Dendritic cell treated with granulocyte-macrophage colony-stimulating factor and Interleukin-4, amounts not matched to agents 40 ng/mL and 50 ng/mL, for 4 days (primary cell): ENCODE measurements around the gene ATP8A2.

Experiments used
- H3K27ac Mint-ChIP-seq: one replicate; pipeline ENCODE4 v1.8.0; 2022; ENCODE audit warnings: mild to moderate bottlenecking, mixed read lengths
- H3K27me3 Mint-ChIP-seq: one replicate; pipeline ENCODE4 v1.8.0; 2022; ENCODE audit warnings: mild to moderate bottlenecking, mixed read lengths
- H3K36me3 Mint-ChIP-seq: one replicate; pipeline ENCODE4 v1.8.0; 2022; ENCODE audit warnings: low read depth, mixed read lengths
- H3K4me1 Mint-ChIP-seq: one replicate; pipeline ENCODE4 v1.8.0; 2022; ENCODE audit warnings: low read depth, mixed read lengths
- H3K4me3 Mint-ChIP-seq: one replicate; pipeline ENCODE4 v1.8.0; 2022; ENCODE audit warnings: mild to moderate bottlenecking, moderate library complexity, mixed read lengths
- H3K9me3 Mint-ChIP-seq: one replicate; pipeline ENCODE4 v1.8.0; 2022; ENCODE audit warnings: mixed read lengths
- intact Hi-C: fragments of 100-400 bp; cut with micrococcal nuclease; formaldehyde crosslinking; loops from one replicate; pipeline ENCODE4 v1.15.0; 2022

Gene ATP8A2

DNA sequence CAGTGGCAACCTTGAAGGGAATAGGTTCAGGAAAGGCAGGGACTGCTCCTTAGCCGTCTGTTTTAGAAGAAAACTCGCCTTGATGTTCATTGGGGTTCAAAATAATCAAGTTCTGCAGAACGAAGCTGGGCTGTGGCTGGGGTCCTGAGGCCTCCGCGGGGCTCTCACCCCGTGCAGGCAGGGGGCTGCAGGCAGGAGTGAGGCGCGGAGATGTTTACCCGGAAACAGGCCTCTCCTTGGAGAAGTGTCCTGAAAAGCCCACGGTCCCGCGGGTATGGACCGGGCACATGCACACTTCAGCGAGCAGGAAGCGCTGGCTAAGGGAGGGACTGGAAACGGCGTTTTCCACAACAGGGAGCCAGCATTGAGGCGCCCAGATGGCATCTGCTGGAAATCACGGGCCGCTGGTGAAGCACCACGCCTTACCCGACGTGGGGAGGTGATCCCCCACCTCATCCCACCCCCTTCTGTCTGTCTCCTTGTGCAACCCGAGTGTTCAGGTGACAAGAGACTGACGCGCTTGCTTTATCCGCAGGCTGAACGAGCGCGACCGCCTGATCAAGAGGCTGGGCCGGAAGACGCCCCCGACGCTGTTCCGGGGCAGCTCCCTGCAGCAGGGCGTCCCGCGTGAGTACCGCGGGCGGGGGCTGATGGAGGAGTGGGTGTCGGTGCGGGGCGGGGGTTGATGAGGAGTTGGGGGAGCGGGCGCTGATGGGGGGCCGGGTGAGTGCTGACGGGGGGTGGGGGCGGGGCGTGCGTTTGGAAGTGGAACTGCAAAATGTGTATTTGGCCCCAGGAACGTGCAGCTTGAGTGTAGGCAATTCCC lies 640.4 kb downstream of the ATP8A2 start:
- no peaks in the 10 kb centered on the region for H3K36me3 Mint-ChIP-seq
- H3K4me1 Mint-ChIP-seq = peaks cover 8% of the 10 kb centered on the region
- H3K27me3 Mint-ChIP-seq = peaks cover 16% of the 10 kb centered on the region
- intact Hi-C loops = no loop called here
- H3K9me3 Mint-ChIP-seq = no peaks in the 10 kb centered on the region
- no peak overlapping the region for H3K27ac Mint-ChIP-seq
- H3K4me3 Mint-ChIP-seq = peak overlapping the region; percentile 63

DNA sequence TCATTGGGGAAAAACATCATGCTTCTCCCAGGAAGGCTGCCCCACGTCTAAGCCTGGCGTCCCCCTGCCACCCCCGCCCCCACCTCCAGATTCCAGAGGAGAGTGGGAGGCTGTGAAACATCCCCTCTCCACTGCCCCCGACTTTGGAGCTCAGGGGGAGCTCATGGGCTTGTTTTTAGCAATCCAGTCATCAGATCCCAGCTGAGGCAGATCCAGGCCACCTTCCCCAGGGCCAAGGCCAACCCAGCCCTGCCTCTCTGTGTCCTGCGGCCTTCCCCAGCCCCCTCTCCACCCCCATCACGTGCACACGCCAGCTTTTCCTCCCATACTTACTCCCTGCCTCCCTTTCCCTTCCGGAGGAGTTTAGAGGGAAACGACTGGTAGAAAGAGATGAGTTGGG lies 641.2 kb downstream of the ATP8A2 start:
- peaks cover 16% of the 10 kb centered on the region for H3K27me3 Mint-ChIP-seq
- H3K4me1 Mint-ChIP-seq = peaks cover 8% of the 10 kb centered on the region
- intact Hi-C loops = no loop called here
- no peaks in the 10 kb centered on the region for H3K36me3 Mint-ChIP-seq
- no peak overlapping the region for H3K4me3 Mint-ChIP-seq
- no peak overlapping the region for H3K27ac Mint-ChIP-seq
- no peaks in the 10 kb centered on the region for H3K9me3 Mint-ChIP-seq

DNA sequence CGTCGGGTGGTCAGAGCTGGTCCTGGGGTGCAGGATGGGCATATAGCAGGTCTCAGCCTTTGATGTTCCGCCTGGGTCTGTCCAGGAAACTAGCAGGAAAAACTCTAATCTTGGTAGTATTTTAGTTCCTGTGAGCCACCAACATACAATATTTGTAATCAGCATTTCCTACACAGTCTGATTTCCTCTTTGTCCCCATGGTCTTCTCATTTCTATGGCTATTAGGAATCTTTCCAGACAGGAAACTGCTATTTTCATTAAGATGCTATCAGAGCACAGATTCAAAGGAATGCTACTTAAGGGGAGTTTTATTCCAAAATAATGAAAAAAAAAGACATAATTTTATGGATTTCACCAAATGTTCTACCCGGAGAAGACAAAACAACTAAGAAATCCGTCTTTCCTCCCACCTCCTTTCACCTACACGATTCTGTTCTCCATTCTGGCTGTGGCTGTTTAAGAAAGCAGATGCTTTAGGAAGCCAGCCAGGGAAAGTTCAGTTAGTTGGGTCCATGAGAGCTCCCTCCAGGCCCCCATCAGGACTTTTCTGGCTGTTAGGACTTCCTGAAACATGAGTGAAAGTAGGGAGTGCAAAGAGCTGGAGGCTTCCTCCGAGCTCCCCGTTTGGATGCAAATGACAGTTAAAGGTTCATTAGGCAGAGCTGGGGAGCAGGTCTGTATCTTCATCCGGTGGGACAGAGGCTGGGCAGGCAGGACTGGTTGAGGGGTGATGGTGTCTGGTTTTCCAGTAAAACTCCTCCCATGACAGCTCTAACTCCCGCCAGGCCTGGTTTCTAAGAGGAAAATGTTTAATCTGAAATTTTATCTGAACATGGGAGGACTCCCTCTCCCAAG lies 643.7 kb downstream of the ATP8A2 start:
- H3K36me3 Mint-ChIP-seq = no peaks in the 10 kb centered on the region
- peaks cover 8% of the 10 kb centered on the region for H3K4me1 Mint-ChIP-seq
- H3K27me3 Mint-ChIP-seq = peaks cover 16% of the 10 kb centered on the region
- no peaks in the 10 kb centered on the region for H3K9me3 Mint-ChIP-seq
- intact Hi-C loops = no loop called here
- H3K4me3 Mint-ChIP-seq = no peak overlapping the region
- H3K27ac Mint-ChIP-seq = no peak overlapping the region

DNA sequence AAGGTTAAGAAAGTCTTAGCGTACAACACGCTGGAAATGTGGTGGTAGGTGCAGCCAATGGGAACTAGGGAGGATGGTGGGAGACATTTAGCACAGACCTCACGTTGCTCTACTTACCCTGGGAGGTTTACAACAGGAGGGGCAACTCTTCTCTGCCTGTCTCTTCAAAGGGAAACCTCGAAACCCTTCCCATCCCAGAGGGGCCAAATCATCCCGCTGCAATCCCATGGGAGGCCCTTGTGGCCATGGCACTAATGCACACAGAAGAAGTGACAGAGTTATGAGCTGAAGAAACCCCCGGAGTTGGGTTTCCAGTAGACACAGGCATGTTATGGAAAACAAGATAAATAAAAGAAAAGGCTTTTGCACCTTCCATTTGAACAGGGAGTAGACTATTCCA lies 644.4 kb downstream of the ATP8A2 start:
- Mint-ChIP-seq H3K4me1 (peaks cover 8% of the 10 kb centered on the region), H3K27me3 (peaks cover 16% of the 10 kb centered on the region), H3K9me3 (no peaks in the 10 kb centered on the region), H3K27ac (no peak overlapping the region), H3K36me3 (no peaks in the 10 kb centered on the region), H3K4me3 (no peak overlapping the region)
- intact Hi-C loops = no loop called here

DNA sequence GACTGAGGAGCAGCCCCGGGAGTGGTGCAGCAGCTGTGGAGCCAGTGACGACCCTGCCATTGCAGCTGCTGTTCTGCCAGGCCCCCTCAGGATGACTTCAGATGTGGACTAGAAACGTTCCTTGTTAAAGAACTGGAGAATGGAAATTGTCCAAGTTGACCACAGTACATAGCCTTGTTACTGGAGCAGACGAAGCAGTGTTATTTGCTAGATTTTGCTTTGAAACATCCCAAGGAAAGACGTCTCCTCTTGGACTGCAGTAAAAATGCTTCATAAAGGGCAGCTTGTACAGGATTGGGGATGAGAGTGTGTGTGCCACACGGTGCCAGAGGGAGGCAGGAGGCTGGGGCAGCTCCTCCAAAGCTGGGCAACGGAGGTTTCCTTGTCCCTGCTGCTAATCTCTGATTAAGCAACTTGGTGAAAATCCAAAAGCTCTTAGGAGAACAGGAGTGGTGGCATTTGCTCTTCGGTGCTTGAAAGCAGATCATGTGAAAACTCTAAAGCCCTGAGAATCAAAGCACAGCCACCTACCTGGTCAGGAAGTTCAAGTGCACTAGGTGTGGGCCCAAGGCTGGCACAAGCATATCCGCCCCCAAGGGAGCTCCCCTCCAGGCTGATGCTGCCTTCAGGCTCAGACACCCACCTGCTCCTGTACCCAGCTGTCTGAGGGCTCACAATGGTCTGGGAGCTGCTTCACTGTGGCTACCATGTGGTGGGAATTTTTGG lies 645.6 kb downstream of the ATP8A2 start:
- no peaks in the 10 kb centered on the region for H3K36me3 Mint-ChIP-seq
- peaks cover 3% of the 10 kb centered on the region for H3K4me1 Mint-ChIP-seq
- H3K4me3 Mint-ChIP-seq = no peak overlapping the region
- no peak overlapping the region for H3K27ac Mint-ChIP-seq
- intact Hi-C loops = no loop called here
- peaks cover 11% of the 10 kb centered on the region for H3K27me3 Mint-ChIP-seq
- H3K9me3 Mint-ChIP-seq = no peaks in the 10 kb centered on the region

DNA sequence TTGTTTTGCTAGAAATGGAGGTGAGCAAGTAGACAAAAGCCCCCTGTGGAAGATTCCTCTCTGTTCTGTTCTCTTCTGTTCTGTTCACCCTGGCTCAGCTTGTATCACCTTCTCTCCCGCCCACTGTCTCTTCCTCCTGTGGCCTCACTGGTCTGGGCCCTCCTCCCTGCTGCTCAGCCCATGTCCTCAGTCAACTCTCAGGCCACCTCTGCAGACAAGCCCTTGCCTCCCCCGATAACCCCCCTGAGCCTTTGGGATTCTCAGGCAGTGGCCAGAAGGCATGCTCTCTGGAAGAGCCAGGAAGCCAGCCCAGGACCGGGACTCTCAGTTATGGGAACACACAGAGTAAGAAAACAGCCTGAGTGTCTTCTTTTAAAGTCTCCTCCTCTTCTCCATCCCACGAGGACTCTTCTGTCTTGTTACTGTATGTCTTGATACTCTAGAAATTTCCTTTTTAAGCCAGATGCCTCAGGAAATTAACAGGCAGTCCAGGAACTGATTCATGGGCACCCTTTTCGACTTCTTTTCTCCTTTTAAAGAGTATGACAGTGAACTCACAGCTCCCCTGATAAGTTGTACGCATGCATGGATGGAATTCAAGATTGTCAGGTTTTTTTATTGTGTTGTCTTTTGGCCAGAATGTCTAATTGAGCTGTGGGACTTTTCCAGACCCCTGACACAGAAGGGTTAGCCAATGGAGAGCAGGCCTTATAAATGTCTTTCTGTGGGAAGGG lies 646.3 kb downstream of the ATP8A2 start:
- H3K27ac Mint-ChIP-seq = no peak overlapping the region
- no peaks in the 10 kb centered on the region for H3K9me3 Mint-ChIP-seq
- no peaks in the 10 kb centered on the region for H3K36me3 Mint-ChIP-seq
- H3K4me3 Mint-ChIP-seq = no peak overlapping the region
- no peaks in the 10 kb centered on the region for H3K4me1 Mint-ChIP-seq
- peaks cover 4% of the 10 kb centered on the region for H3K27me3 Mint-ChIP-seq
- intact Hi-C loops = no loop called here

DNA sequence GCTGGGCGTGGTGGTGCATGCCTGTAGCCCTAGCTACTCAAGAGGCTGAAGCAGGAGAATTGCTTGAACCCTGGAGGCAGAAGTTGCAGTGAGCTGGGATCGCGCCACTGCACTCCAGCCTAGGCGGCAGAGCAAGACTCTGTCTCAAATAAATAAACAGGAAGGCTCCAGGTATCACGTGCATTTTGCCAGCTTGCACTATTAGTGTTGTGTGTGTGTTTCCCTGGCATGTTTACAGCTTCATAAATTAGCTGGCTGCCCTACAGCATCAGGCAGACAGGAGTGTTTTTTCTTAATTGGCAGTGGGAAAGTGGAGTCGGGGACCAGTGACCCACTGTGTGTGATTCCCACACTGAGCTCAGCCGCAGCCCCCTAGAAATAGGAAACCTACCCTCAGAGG lies 647.5 kb downstream of the ATP8A2 start:
- Mint-ChIP-seq H3K36me3 (no peaks in the 10 kb centered on the region), H3K4me1 (no peaks in the 10 kb centered on the region), H3K27me3 (peaks cover 2% of the 10 kb centered on the region), H3K9me3 (no peaks in the 10 kb centered on the region), H3K27ac (no peak overlapping the region), H3K4me3 (no peak overlapping the region)
- intact Hi-C loops = no loop called here

DNA sequence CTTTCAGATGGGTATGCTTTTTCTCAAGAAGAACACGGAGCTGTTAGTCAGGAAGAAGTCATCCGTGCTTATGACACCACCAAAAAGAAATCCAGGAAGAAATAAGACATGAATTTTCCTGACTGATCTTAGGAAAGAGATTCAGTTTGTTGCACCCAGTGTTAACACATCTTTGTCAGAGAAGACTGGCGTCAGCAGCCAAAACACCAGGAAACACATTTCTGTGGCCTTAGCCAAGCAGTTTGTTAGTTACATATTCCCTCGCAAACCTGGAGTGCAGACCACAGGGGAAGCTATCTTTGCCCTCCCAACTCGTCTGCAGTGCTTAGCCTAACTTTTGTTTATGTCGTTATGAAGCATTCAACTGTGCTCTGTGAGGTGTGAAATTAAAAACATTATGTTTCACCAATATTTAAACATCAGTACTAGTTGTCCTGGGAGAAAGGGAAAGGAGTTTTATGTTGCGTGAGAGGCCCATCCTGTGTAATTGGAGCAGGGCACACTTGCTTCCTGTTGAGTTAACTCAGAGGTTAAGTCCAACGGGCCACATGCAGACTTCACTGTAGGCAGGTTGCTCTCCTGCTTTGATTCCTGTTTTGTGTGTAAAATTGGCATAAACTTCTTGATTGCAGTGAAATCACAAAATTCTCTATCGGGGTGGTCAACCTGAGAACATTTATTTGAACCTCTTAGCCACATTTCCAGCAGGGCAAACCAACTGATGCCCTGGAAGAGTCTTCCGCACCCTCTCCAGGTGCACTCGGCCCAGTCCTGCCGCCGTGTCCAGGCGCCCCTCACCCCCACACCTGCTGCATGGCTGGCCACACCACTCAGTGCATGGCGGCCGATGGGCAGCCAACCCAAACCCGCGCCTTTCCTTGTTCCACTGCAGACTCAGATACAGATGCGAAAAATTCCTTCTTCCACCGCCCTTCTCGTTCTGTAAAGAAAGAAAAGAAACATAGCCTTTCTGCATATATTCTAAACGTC lies 648.4 kb downstream of the ATP8A2 start:
- H3K27ac Mint-ChIP-seq = no peak overlapping the region
- intact Hi-C loops = no loop called here

DNA sequence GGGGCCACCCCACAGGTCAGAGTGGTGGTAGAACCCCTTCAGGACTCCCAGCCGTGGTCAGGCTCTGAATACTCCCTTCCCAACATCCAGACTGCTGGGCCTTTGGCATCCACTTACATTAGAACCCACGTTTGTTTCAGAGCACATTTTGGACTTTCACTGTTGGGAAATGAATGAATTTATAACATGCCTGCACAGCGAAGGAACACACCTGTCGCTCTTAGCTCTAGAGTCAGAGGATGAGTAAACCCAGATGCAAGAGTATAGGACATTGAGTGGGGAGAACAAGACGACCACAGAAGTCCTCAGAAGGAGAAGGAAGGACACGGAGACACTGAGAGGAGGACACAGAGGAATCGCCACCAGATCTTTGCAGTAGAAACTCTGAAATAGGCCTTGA lies 649.1 kb downstream of the ATP8A2 start:
- intact Hi-C loops = no loop called here
- Mint-ChIP-seq H3K9me3 (no peaks in the 10 kb centered on the region), H3K27ac (no peak overlapping the region), H3K36me3 (no peaks in the 10 kb centered on the region), H3K4me1 (no peaks in the 10 kb centered on the region), H3K4me3 (no peak overlapping the region), H3K27me3 (peaks cover 8% of the 10 kb centered on the region)

More for the DNA sequence above, 648.4 kb downstream of the ATP8A2 start:
- H3K4me1 Mint-ChIP-seq = no peaks in the 10 kb centered on the region
- H3K9me3 Mint-ChIP-seq = no peaks in the 10 kb centered on the region
- H3K4me3 Mint-ChIP-seq = no peak overlapping the region
- H3K27me3 Mint-ChIP-seq = peaks cover 8% of the 10 kb centered on the region
- no peaks in the 10 kb centered on the region for H3K36me3 Mint-ChIP-seq

DNA sequence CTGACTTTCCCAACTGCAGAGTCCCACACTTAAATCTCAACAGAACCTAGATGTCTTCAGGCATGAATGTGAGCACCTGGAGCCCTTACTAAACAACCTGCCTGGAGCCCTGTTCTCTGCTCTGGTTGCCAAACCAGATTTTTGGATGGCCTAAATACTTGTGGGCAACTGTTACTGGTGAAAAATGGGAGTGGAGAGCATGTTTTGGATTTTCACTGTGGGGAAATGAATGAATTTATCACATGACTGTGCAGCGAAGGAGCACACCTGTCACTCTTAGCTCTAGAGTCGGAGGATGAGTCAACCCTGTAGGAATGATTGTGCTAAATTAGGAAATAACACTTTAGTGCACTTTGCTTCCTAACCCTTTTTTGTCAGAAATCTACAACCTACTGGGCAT lies 649.7 kb downstream of the ATP8A2 start:
- intact Hi-C loops = no loop called here
- Mint-ChIP-seq H3K4me3 (no peak overlapping the region), H3K27ac (no peak overlapping the region), H3K27me3 (peaks cover 8% of the 10 kb centered on the region), H3K9me3 (no peaks in the 10 kb centered on the region), H3K4me1 (no peaks in the 10 kb centered on the region), H3K36me3 (no peaks in the 10 kb centered on the region)

DNA sequence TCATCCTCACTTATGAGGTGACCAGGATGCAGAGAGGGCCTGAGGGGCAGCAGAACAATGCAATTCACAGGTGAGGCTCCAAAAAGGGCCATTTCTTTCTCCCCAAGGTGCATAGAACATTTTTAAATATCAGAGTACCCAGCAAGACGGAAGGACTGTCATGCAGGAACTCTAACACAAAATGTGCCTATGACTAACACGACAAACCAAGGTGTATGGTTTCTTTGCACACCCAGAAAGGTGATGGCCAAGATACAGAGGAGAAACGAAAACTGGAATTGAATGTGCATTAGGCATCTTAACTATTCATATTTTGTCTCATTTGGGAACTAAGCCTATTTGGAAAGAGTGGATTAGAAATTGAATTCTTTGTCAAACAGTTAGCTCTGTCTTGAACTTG lies 650.2 kb downstream of the ATP8A2 start:
- Mint-ChIP-seq H3K4me3 (no peak overlapping the region), H3K27me3 (peaks cover 8% of the 10 kb centered on the region), H3K4me1 (no peaks in the 10 kb centered on the region), H3K27ac (no peak overlapping the region), H3K36me3 (no peaks in the 10 kb centered on the region), H3K9me3 (no peaks in the 10 kb centered on the region)
- intact Hi-C loops = no loop called here

DNA sequence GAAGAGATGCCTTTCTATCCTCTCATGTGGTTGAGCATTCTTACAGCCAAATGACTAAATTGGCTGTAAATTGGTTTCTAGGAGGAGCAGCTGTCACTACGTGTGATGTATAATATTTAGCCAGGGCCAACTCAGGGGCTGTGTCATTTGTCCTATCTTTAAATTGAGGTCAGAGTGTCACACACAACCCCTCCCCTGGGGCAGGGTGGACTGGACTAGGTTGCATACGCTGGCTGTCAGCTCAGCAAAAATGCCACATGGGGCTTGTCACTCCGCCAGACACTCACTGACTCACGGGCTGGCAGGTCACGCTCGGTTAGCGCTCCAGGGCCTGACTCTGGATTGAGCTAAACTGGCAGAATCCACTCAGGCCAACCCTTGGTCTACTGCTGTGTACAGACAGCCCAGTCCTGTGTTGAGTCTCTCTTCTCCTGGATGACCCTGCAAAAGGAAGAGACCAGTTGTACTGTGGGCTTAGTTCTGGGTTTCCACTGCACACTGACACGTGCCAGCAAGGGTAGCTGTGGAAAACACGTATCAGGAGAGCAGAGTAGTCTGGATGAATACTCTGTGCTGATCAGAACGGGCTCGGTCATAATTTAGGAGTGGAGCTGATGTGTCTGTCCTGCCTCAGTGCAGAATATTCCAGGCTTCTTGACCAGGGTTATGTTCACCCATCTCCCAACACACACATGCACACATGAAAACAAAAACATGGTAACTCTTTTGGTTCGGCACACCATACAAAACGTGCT lies 650.9 kb downstream of the ATP8A2 start:
- Mint-ChIP-seq H3K4me3 (no peak overlapping the region), H3K27me3 (peaks cover 8% of the 10 kb centered on the region), H3K27ac (no peak overlapping the region), H3K9me3 (no peaks in the 10 kb centered on the region), H3K36me3 (no peaks in the 10 kb centered on the region), H3K4me1 (no peaks in the 10 kb centered on the region)
- intact Hi-C loops = no loop called here
